HG03095 (cell line): ENCODE measurements around the gene TXNRD2.
"Not testable (repeated sequence)": the region's sequence is repeated elsewhere in the genome, so short reads cannot be mapped to it uniquely, and the experiment has no call there.

Experiments
- ATAC-seq: cut with Tn5 transposase; IDR thresholded peaks from one replicate; pipeline ENCODE4 v1.9.1; 2021; ENCODE audit warnings: moderate library complexity; ENCODE audit not compliant: unreplicated experiment

Gene TXNRD2

DNA sequence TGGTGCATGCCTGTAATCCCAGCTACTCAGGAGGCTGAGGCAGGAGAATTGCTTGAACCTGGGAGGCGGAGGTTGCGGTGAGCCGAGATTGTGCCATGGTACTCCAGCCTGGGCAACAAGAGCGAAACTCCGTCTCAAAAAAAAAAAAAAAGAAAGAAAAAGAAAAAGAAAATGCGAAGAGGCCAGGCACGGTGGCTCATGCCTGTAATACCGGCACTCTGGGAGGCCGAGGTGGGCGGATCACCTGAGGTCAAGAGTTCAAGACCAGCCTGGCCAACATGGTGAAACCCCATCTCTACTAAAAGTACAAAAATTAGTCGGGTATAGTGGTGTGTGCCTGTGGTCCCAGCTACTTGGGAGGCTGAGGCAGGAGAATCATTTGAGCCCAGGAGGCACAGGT is 15.6 kb downstream of the TXNRD2 start:
- not testable (repeated sequence) for ATAC-seq

DNA sequence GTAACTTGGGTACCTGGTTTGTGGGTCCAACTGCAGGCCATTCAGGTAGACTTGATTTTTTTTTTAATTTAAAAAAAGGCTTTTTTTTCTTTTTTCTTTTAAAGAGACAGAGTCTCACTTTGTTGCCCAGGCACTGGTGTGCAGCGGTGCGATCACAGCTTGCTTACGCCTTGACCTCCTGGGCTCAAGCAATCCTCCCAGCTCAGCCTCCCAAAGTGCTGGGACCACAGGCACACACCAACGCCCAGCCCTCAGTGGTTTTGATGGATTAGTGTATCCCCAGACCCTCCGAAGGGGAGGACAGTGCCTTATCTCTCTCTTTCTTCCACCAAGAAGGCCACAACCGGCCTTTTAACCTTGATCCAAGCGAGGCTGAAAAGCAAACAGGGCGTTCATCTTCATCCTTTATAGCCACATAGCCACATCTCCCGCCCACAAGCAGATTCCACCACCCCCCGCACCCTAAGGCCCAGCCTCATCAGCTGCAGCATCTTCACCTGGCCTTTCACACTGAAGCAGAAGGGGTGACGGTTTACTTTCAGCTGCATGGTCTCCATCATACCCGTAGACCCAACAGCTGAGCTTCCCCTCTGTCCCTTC is 17.6 kb downstream of the TXNRD2 start:
- no peak for ATAC-seq

GRCh38 chr22:19921544-19922081 is 20.0 kb downstream of the TXNRD2 start:
- ATAC-seq, result no peak

DNA sequence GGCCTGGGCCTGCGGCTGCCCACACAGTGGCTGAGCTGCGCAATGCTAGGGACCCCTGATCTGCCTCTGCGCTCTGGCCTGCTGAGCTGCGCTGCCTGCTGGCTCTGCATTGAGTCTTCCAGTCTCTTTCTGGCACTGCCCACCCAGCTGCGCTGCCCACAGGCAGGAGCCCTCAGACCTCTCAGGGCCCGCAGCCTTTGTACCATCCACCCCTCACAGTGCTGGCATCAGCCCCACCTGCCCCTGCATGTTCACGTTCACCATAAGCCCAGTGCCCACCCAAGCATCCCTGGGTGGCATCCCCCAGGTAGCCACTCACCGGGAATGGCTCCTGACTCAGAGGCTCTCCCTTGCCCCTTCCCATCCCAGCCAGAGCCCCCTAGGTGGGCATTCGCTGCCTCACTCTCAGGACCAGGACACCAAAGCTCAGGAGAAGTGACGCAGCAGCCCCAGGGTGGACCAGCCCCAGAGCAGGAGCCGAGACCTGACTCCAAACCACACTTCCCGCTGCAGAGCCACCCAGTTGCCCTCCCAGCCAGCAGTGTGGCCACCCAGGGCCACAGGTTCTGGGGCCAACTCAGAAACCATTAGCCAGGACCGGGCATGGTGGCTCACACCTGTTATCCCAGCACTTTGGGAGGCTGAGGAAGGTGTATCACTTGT is 21.8 kb downstream of the TXNRD2 start:
- ATAC-seq, result no peak

- ATAC-seq, result no peak
Measured at GRCh38 chr22:19918332-19919106, 23.1 kb downstream of the TXNRD2 start.

DNA sequence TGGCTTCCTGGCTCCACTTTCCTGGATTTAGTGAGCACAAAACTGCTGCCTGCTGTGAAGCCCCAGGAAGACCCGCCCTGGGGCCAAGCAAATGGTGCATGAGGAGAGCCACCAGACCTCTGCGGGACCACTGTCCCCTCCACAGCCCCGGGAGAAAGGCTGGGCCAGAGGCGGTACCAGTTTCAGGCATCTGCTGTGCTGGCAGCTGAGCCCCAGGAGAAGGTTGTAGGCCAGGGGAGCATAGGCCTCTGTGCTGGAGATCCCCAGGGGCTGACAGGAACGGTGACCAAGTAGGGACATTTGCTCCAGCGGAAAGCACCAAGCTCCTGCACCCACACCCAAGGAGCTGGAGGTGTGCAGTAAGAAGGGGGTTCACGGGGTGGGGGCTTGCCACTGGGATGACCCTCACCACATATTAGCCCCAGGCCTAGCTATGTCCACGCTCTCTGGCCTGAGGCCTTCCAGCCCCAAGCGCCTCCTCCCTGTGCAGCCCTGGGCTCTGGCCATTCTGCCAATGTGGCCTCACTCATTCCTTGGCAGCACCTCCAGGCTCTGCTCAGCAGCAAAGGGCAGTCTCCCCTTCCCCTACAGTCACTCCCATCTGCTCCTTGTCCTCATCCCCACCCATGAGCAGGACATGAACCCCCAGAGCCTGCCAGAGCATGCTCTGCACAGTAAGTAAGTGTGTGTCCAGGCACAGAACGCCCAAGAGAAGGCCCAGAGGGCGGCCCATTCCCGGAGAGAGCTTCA is 24.1 kb downstream of the TXNRD2 start:
- ATAC-seq, result no peak

DNA sequence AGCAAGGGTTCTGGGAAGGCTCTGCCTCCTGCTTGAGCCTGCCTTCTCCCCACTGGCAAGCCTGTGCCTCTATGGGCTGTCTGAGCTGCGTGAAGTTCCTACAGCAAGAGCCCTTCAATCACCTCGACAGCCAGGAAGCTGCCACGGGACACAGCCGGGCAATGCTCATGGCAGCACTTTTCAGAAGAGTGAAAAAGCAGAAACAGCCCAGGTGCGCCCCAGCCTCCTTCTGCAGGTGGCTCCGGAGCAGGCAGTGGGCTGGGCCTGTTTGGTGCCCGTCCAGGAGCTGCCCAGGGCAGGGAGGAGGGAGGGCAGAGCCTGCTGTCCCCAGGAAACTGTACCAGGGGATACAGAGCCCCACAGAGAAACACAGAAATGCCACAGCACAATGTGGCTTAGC is 24.7 kb downstream of the TXNRD2 start:
- no peak for ATAC-seq

DNA sequence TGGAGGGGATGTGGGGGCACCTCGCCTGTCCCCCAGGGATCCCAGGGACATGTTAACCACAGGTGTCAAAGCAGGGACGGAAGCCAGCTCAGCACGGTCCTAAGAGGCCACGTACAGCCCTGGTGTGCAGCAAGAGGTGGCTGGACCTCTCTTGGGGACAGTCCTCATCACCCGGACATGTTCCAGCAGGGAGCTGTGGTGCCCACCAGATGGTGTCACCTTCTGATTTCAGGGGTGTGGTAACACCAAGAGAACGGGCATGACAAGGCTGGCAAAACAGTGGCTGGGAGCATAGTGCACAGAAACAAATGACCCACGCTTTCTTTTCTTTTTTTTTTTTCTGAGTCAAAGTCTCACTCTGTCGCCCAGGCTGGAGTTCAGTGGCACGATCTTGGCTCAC is 25.6 kb downstream of the TXNRD2 start:
- no peak for ATAC-seq

- ATAC-seq, result no peak
Measured at GRCh38 chr22:19915287-19915954, 26.2 kb downstream of the TXNRD2 start.

- ATAC-seq, result no peak
Measured at GRCh38 chr22:19914201-19914943, 27.2 kb downstream of the TXNRD2 start.

- ATAC-seq, result no peak
Measured at GRCh38 chr22:19913337-19913936, 28.2 kb downstream of the TXNRD2 start.

GRCh38 chr22:19912271-19912999 is 29.2 kb downstream of the TXNRD2 start:
- no peak for ATAC-seq

- ATAC-seq, result no peak
Measured at GRCh38 chr22:19911540-19912270, 29.9 kb downstream of the TXNRD2 start.

- no peak for ATAC-seq
Measured at GRCh38 chr22:19910180-19910744, 31.4 kb downstream of the TXNRD2 start.

DNA sequence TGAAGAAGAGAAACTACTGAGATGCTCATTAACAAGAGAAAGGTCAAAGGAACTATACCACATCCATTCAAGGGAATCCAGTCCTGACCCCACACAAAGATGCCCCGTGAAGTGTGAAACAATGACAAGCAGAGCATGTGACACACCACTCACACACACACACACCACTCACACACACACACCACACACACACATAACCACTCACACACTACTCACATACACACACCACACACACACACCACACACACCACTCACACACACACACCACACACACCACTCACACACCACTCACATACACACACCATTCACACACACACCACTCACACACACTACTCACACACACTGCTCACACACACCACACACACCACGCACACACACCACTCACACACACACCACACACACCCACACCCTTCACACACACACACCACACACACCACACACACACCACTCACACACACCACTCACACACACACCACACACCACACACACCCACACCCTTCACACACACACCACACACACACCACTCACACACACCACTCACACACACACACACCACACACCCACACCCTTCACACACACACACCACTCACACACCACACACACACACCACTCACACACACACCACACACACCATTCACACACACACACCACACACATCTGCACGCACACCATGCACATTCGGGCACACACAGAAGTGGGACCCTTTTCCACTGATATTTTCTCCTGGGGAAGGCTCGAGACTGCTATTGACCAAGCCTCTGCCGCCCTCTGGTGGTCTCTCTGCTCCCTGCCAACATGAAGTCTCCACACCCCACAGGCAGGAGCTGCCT is 32.1 kb downstream of the TXNRD2 start:
- ATAC-seq, result no peak

DNA sequence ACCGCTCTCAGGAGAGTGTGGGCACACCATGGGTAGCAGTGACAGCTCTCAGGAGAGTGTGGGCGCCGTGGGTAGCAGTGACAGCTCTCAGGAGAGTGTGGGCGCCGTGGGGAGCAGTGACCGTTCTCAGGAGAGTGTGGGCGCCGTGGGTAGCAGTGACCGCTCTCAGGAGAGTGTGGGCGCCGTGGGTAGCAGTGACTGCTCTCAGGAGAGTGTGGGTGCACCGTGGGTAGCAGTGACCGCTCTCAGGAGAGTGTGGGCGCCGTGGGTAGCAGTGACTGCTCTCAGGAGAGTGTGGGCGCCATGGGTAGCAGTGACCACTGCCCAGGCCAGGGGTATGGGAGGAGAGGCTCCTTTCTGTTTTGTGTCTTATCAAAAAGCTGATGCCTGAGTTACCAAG is 33.7 kb downstream of the TXNRD2 start:
- not testable (repeated sequence) for ATAC-seq

GRCh38 chr22:19906864-19907263 is 34.8 kb downstream of the TXNRD2 start:
- not testable (repeated sequence) for ATAC-seq
